ENCODE measurements around the gene MIB2.
A peak's percentile ranks its signal among the peaks of the same experiment; 100 is the strongest.

Gene MIB2

DNA sequence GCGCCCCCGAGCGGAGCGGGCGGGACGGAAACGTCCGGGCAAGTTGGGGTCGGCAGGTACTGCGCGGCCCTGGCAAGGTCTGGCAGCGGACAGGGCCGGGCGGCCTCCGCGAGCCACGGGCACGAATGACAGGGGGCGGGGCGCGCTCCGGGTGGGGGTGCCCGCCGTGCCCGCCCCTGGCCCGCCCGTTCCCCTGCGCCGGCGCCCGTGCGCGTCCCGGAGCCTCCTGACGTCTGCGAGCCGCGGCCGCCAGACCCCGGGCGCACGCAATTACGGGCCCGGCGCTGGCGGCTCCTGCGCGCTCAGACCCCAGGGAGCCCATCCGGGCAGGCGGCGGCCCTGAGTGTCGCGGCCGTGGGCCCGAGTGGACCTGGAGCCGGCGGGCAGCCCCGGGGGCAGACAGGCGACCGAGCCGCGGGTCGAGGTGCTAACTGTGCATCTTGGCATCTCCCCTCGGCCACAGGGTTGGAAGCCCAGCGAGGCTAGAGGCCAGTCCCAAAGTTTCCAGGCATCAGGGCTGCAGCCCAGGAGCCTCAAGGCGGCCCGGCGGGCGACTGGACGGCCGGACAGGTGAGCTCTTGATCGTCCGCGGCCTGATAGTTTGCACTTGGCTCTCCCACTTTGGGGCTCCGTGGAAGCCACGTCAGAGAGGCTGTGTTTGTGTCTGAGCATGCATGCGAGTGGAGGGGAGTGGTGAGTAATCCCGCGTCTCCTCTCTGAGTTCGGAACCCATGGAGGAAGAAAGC lies 918 bp downstream of the MIB2 start:
- Histone ChIP-seq H3K9ac (ENCODE audit: low read depth, low read length) (peak overlapping the region; percentile 100), H3K9me3 (ENCODE audit: control insufficient read depth, insufficient read depth, low read length) (no peaks in the 10 kb centered on the region), H3K36me3 (ENCODE audit: insufficient read depth, low read length) (no peaks in the 10 kb centered on the region; the same call in 1 of the 2 replicates), H3K4me1 (ENCODE audit: insufficient read depth, low read length) (no peaks in the 10 kb centered on the region; the same call in 1 of the 2 replicates)

DNA sequence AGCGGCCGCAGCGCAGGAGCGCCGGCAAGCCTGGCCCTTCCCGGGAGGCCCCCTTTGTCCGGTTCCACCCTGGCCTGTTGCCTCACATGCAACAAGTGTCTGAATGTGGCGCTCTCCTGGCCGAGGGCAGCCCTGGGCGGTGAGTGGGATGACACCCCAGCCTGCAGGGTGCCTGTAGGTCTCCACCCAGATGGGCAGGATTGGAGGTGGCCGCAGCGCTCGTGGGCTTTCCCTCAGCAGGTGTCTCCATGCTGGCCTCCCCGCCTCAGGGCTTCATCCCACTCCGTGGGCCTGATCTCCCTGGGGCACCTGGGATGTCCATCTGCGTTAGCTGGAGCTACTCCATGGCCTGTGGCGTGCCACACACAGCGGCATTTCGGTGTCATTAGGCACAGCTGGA lies 1.5 kb downstream of the MIB2 start:
- H3K36me3 ChIP-seq (ENCODE audit: insufficient read depth, low read length): no peaks in the 10 kb centered on the region; the same call in 1 of the 2 replicates
- H3K4me1 ChIP-seq (ENCODE audit: insufficient read depth, low read length): no peaks in the 10 kb centered on the region; the same call in 1 of the 2 replicates
- no peaks in the 10 kb centered on the region for H3K9me3 ChIP-seq (ENCODE audit: control insufficient read depth, insufficient read depth, low read length)
- peak overlapping the region; percentile 100 for H3K9ac ChIP-seq (ENCODE audit: low read depth, low read length)

DNA sequence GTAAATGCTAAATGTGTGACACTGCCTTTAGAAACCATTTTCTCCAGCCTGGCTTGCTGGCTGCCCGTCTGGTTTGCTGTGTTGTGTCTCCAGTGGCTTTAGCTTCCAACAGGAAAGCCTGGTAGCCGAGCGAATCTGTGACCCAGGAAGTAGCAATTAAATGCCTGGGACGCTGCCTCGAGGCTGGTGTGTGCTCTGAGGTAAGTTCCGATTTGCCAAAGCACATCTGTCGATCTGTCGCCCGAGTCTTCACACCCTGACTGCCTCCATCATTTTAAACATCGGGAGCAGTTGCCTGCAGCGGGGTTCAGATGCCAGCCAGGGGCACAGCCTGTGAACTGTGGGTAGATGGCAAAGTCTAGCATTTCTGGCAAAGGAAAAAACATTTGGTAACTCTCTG lies 2.2 kb downstream of the MIB2 start:
- no peak overlapping the region for H3K9ac ChIP-seq (ENCODE audit: low read depth, low read length)

DNA sequence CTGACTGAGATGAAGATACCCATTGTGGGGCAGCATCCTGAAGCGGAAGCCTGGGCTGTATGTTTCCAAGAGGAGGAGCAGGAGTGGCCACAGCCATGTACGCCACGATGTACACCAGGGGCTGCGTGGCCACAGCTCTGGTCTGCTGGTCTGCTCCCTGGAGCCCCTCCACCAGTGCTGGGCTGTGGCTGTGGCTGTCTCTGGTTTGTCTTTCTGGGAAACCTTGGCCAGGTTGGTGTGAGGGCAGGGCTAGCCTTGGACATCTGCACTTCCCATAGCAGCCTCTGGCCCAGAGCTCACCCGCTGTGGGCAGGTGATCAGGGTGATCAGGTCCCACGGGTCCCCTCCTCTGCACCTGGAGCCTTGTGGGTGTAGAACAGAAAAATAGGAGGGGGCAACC lies 2.6 kb downstream of the MIB2 start:
- H3K4me1 ChIP-seq (ENCODE audit: insufficient read depth, low read length): no peaks in the 10 kb centered on the region; the same call in 1 of the 2 replicates
- H3K9ac ChIP-seq (ENCODE audit: low read depth, low read length): no peak overlapping the region
- no peaks in the 10 kb centered on the region; the same call in 1 of the 2 replicates for H3K36me3 ChIP-seq (ENCODE audit: insufficient read depth, low read length)
- H3K9me3 ChIP-seq (ENCODE audit: control insufficient read depth, insufficient read depth, low read length): no peaks in the 10 kb centered on the region

More for the DNA sequence above, 2.2 kb downstream of the MIB2 start:
- H3K4me1 ChIP-seq (ENCODE audit: insufficient read depth, low read length): no peaks in the 10 kb centered on the region; the same call in 1 of the 2 replicates
- no peaks in the 10 kb centered on the region for H3K9me3 ChIP-seq (ENCODE audit: control insufficient read depth, insufficient read depth, low read length)
- no peaks in the 10 kb centered on the region; the same call in 1 of the 2 replicates for H3K36me3 ChIP-seq (ENCODE audit: insufficient read depth, low read length)

DNA sequence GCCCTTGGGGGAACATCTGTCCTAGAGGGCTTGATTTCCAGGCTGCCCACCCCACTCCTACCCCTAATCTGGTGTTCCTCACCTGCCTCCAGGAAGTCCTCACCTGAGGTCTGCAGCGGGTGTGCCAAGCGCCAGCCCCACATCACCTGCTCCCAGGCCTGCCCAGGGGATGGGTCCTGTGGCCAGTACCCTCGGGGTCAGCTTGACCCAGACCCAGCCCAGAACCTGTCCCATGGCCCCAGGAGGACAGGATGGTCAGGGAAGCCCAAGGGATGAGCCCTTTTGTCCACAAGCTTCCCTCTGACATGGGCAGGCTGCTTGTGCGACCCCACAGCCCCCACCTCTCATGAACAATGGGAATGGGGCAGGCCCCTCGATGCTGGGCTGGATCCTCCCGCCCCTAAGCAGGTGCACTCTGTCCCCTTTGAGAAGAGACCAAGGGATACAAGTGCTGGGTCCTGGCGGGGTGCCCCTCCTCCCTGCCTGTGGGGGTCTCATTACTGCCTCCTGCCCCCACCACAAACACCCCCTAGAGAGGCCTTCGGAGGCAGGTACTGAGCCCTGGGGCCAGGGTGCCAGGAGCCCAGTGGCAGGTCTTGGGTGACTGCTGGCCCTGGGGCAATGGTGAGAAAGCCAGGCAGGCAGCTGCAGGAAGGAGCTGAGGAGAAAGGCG lies 3.2 kb downstream of the MIB2 start:
- H3K36me3 ChIP-seq (ENCODE audit: insufficient read depth, low read length): no peaks in the 10 kb centered on the region; the same call in 1 of the 2 replicates
- no peak overlapping the region for H3K9ac ChIP-seq (ENCODE audit: low read depth, low read length)
- H3K9me3 ChIP-seq (ENCODE audit: control insufficient read depth, insufficient read depth, low read length): no peaks in the 10 kb centered on the region
- H3K4me1 ChIP-seq (ENCODE audit: insufficient read depth, low read length): no peaks in the 10 kb centered on the region; the same call in 1 of the 2 replicates

DNA sequence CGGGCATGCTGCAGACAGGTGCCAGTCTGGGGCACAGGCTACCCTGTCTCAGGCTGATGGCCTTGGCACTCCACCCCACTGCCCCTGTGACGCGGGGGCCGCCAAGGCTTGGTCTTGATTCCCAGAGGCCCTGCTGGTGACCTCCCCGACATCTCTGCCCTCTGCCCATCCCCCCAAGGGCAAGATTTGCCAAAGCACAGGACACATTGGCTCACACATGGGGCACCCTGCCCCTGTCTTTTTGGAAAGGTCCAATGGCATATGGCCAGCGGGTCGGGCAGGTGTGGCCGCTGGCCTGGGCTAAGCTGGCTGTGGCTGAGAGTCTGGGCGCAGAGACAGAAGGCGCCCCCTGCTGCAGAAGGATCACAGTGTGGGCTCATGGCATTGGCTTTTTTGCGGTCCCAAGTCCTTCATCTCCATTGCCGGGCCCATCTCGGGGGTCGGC lies 4.6 kb downstream of the MIB2 start:
- H3K36me3 ChIP-seq (ENCODE audit: insufficient read depth, low read length): no peaks in the 10 kb centered on the region; the same call in 1 of the 2 replicates
- no peaks in the 10 kb centered on the region for H3K4me1 ChIP-seq (ENCODE audit: insufficient read depth, low read length)
- H3K9me3 ChIP-seq (ENCODE audit: control insufficient read depth, insufficient read depth, low read length): no peaks in the 10 kb centered on the region
- H3K9ac ChIP-seq (ENCODE audit: low read depth, low read length): no peak overlapping the region

DNA sequence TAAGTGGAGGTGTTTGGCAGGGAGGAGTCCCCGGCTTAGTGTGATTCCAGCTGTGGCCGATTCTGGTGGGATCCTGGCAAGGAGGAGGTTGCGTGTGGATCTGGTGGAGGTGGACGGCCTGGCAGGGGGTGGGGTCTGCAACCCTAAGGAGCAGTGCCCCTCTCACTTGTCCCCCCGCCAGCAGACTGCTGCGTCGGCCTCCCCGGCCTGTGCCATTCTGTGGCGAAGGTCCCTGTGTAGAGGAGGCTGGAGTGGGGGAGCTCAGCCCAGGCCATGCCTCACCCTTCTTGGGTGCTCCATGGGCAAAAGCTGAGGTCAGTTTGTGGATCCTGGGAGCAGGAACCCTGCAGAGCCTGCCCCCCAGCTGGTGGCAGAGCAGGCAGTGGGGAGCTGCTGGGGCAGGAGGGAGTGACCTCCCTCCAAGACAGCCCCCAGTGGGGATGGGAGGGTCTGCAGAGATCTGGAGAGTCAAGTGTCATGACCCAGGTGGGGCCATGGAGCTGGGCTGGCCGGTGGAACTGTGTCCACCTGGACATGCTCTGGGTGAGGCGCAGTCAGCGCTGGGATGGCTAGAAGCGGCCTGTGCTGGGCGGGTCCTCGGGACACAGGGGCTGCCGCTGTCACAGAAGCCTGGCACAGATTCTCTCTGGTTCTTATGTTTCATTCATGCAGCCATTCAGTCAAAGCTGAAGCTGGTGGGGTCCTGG lies 5.3 kb downstream of the MIB2 start:
- Histone ChIP-seq H3K36me3 (ENCODE audit: insufficient read depth, low read length) (no peaks in the 10 kb centered on the region; the same call in 1 of the 2 replicates), H3K9ac (ENCODE audit: low read depth, low read length) (no peak overlapping the region), H3K4me1 (ENCODE audit: insufficient read depth, low read length) (no peaks in the 10 kb centered on the region), H3K9me3 (ENCODE audit: control insufficient read depth, insufficient read depth, low read length) (no peaks in the 10 kb centered on the region)

DNA sequence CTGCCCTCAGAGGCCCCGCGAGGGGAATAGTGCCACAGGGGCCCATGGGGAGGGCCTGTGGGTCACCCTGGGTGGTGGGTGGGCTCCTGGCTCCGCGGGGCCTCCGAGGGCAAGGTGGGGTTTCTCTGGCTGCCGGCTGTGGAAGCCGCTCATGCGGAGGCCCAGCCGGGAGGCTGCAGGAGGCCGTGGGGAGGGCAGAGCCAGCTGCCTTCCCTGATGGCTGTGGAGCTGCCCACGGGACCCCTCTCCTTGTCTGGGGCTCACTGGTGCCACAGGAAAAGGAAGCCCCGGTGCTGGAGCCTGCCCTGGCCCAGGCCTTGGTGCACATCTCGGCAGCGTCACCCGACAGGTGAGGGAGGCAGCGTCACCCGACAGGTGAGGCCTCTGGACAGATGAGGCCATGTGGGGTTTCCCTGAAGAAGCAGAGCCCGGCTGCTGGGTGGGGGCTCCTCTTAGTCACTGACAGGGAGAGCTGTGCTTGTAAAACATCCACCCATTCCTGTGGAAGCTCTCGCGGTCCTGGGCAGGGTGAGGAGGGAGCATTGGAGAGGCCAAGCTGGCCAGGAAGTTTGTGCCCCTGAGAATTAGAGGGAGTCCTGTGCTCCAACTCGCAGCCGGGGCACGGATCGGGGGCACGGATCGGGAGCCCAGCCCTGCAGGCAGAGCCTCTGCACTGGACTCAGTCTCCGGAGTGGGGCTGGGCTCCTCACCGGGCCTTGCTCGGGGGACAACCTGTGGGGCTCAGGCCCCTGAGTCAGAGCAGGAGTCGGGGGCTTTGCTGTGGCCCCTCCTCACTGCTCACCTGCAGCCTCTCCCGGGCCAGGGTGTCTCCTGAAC lies 6.1 kb downstream of the MIB2 start:
- no peak overlapping the region for H3K9ac ChIP-seq (ENCODE audit: low read depth, low read length)
- H3K36me3 ChIP-seq (ENCODE audit: insufficient read depth, low read length): no peaks in the 10 kb centered on the region; the same call in 1 of the 2 replicates
- H3K4me1 ChIP-seq (ENCODE audit: insufficient read depth, low read length): no peaks in the 10 kb centered on the region

DNA sequence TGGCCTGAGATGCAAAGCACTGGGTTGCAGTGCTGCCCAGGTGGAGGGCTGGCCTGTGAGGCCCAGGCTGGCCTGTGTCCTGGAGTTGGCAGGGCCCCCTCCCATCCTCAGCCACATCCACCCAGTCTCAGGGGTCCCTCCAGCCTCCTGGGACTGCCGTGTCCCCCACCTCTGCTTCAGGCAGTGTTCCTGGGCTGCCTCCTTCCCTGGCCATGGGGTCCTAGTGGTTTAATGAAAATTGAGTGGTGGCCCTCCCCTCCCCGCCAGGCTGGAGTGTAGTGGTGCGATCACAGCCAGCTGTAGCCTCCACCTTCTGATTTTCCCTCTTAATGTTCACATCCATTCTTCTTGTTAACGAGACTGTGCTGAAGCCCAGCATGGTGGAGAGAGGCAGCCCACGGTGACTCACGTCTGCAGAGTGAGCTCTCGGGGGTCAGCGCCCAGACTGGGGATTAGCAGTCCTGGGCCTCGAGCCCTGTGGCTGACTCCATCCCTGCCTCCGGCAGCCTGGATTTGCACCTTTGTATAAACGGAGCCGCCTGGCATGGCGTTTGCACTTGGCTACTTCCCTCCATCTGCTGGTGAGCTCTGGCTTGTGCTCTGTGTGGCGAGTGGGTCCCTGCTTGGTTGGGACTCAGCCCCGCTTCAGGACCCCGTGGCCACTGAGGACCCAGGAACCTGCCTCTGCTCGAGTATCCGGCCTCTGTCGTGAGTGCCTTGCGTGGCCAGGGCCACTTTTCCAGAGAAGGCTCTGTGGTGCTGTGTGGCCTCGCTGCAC lies 6.9 kb downstream of the MIB2 start:
- H3K4me1 ChIP-seq (ENCODE audit: insufficient read depth, low read length): no peaks in the 10 kb centered on the region
- H3K9ac ChIP-seq (ENCODE audit: low read depth, low read length): no peak overlapping the region

More for the DNA sequence above, 6.1 kb downstream of the MIB2 start:
- no peaks in the 10 kb centered on the region for H3K9me3 ChIP-seq (ENCODE audit: control insufficient read depth, insufficient read depth, low read length)

DNA sequence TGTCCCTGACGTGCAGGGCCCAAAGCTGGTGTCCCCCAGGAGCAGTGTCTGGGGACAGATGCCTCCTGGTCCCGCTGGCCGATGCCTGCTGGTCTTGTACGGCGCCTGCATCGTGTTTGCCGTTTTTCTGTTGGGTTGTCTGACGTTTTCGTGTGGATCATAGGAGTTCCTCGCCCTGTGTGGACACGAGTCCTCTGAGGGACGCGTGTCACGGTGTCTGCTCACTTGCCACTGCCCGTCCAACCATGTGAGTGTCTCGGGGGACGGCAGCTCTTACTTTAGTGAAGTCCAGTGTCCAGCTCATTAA lies 7.4 kb downstream of the MIB2 start:
- no peaks in the 10 kb centered on the region for H3K4me1 ChIP-seq (ENCODE audit: insufficient read depth, low read length)
- no peaks in the 10 kb centered on the region for H3K9me3 ChIP-seq (ENCODE audit: control insufficient read depth, insufficient read depth, low read length)
- no peaks in the 10 kb centered on the region for H3K36me3 ChIP-seq (ENCODE audit: insufficient read depth, low read length)
- no peak overlapping the region for H3K9ac ChIP-seq (ENCODE audit: low read depth, low read length)

More for the DNA sequence above, 6.9 kb downstream of the MIB2 start:
- Histone ChIP-seq H3K36me3 (ENCODE audit: insufficient read depth, low read length) (no peaks in the 10 kb centered on the region; the same call in 1 of the 2 replicates), H3K9me3 (ENCODE audit: control insufficient read depth, insufficient read depth, low read length) (no peaks in the 10 kb centered on the region)

DNA sequence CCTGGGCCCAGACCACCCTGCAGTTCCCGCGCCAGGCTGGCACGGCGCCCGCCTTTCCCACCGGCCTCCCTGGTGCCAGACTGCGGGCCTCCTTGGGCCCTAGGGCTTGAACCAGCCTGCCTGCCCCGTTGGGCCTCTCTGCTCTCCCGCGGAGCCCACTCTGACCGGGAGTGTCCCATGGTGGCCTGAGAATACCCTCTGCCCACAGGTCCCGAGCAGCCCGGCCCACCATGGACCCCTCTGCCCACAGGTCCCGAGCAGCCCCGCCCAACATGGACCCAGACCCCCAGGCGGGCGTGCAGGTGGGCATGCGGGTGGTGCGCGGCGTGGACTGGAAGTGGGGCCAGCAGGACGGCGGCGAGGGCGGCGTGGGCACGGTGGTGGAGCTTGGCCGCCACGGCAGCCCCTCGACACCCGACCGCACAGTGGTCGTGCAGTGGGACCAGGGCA lies 7.9 kb downstream of the MIB2 start:
- Histone ChIP-seq H3K36me3 (ENCODE audit: insufficient read depth, low read length) (no peaks in the 10 kb centered on the region), H3K9ac (ENCODE audit: low read depth, low read length) (no peak overlapping the region)

DNA sequence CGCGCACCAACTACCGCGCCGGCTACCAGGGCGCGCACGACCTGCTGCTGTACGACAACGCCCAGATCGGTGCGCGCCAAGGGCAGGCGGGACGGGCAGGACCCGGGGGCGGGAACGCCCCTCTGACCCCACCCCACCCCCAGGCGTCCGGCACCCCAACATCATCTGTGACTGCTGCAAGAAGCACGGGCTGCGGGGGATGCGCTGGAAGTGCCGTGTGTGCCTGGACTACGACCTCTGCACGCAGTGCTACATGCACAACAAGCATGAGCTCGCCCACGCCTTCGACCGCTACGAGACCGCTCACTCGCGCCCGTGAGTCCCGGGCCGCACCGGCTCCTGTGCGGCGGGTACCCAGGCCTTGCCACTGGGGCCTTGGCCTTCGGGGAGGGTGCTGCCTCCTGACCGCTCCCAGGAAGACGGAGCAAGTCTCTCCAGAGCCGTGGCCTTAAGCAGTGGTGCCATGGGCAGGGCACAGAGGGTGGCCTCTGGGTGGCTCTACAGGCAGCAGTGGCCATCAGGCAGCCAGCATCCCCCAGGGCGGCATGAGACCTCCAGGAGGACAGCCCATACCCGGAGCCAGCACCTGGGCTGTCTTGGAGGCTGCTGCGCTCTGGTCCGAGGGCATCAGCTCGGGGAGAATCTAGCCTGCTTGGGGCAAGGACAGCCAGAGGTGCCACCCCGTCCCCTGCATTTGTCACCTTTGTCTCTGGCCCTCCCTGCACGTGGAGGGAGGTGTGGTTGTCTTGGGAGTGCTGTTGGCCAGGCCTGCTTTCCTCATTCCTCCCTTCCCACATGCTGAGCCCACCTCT lies 8.5 kb downstream of the MIB2 start:
- H3K36me3 ChIP-seq (ENCODE audit: insufficient read depth, low read length): no peaks in the 10 kb centered on the region
- no peaks in the 10 kb centered on the region for H3K4me1 ChIP-seq (ENCODE audit: insufficient read depth, low read length)
- no peaks in the 10 kb centered on the region for H3K9me3 ChIP-seq (ENCODE audit: control insufficient read depth, insufficient read depth, low read length)
- H3K9ac ChIP-seq (ENCODE audit: low read depth, low read length): no peak overlapping the region

More for the DNA sequence above, 7.9 kb downstream of the MIB2 start:
- Histone ChIP-seq H3K4me1 (ENCODE audit: insufficient read depth, low read length) (no peaks in the 10 kb centered on the region), H3K9me3 (ENCODE audit: control insufficient read depth, insufficient read depth, low read length) (no peaks in the 10 kb centered on the region)
